GM19240 (cell line): ENCODE data around the gene KRTAP12-1.
"Not testable (repeated sequence)": the region's sequence is repeated elsewhere in the genome, so short reads cannot be mapped to it uniquely, and the experiment has no call there.

Experiments used
- DNase-seq: peaks from one replicate; pipeline ENCODE4 v3.0.0; 2011; ENCODE audit warnings: low spot score; ENCODE audit not compliant: insufficient read length

The KRTAP12-1 gene

GRCh38 chr21:44670642-44671432 is 11.1 kb downstream of the KRTAP12-1 start:
- no peak for DNase-seq

GRCh38 chr21:44667612-44668011 is 14.4 kb downstream of the KRTAP12-1 start:
- DNase-seq: no peak

GRCh38 chr21:44666401-44667320 is 15.3 kb downstream of the KRTAP12-1 start, which contains the start of gene KRTAP12-2:
Gene KRTAP12-2, minus strand, starts transcription at chr21:44666927. Its CDS starts 41 bp downstream, at chr21:44666886.
- no peak for DNase-seq

GRCh38 chr21:44664691-44665090 is 17.3 kb downstream of the KRTAP12-1 start:
- no peak for DNase-seq

- not testable (repeated sequence) for DNase-seq
Measured at GRCh38 chr21:44661567-44661966, 20.4 kb downstream of the KRTAP12-1 start.

- DNase-seq: no peak
Measured at GRCh38 chr21:44658913-44659595, 22.9 kb downstream of the KRTAP12-1 start.

- no peak for DNase-seq
Measured at GRCh38 chr21:44658541-44658910, 23.4 kb downstream of the KRTAP12-1 start.

GRCh38 chr21:44657635-44658540 is 24.1 kb downstream of the KRTAP12-1 start, which contains the start of gene KRTAP12-3:
Gene KRTAP12-3, plus strand, starts transcription at chr21:44657932. Its CDS starts 48 bp downstream, at chr21:44657980.
- no peak for DNase-seq

- no peak for DNase-seq
Measured at GRCh38 chr21:44656868-44657267, 25.1 kb downstream of the KRTAP12-1 start.

- no peak for DNase-seq
Measured at GRCh38 chr21:44654576-44655175, 27.3 kb downstream of the KRTAP12-1 start, which contains the start of gene KRTAP12-4. Gene KRTAP12-4, minus strand, starts transcription at chr21:44654659. Its CDS starts 45 bp downstream, at chr21:44654614.

GRCh38 chr21:44653656-44654575 is 28.0 kb downstream of the KRTAP12-1 start:
- no peak for DNase-seq

- no peak for DNase-seq
Measured at GRCh38 chr21:44653123-44653522, 28.8 kb downstream of the KRTAP12-1 start.

- DNase-seq: no peak
Measured at GRCh38 chr21:44650973-44651675, 30.8 kb downstream of the KRTAP12-1 start.

- no peak for DNase-seq
Measured at GRCh38 chr21:44650265-44650972, 31.5 kb downstream of the KRTAP12-1 start.

- DNase-seq: no peak
Measured at GRCh38 chr21:44649521-44650100, 32.4 kb downstream of the KRTAP12-1 start.

GRCh38 chr21:44648557-44649311 is 33.2 kb downstream of the KRTAP12-1 start:
- DNase-seq: no peak

GRCh38 chr21:44647222-44647552 is 34.8 kb downstream of the KRTAP12-1 start:
- no peak for DNase-seq
